ENCODE results near the gene IFITM5.
A peak's percentile ranks its signal among the peaks of the same experiment; 100 is the strongest.

IFITM5 gene

DNA sequence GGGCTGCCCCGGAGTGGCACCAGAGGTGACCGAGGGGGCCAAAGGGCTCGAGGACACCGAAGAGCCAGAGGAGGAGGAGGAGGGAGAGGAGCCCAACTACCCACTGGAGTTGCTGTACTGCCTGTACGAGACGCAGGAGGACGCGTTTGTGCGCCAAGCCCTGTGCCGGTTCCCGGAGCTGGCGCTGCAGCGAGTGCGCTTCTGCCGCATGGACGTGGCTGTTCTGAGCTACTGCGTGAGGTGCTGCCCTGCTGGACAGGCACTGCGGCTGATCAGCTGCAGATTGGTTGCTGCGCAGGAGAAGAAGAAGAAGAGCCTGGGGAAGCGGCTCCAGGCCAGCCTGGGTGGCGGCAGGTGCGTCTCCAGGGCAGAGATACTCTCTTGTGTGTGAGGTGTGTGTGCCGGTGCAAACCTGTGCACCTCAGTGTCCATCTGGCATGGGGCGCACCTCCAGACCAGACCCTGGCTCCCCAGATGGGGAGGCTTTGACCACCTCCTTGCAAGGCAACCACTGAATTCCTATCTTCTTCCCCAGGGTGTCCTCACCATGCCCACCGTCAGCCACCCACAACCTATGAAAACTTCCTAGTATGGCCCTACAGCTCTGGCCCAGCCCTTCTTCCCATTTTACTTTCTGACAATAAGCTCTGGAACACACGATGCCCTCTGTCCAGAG lies 17.7 kb downstream of the IFITM5 start:
- H3K4me3 ChIP-seq (replicated peaks in 1 of 2; ENCODE audit: low read depth in 2 of 2, low read length in 2 of 2) = no peak overlapping the region
- TF ChIP-seq, protein P1, sequence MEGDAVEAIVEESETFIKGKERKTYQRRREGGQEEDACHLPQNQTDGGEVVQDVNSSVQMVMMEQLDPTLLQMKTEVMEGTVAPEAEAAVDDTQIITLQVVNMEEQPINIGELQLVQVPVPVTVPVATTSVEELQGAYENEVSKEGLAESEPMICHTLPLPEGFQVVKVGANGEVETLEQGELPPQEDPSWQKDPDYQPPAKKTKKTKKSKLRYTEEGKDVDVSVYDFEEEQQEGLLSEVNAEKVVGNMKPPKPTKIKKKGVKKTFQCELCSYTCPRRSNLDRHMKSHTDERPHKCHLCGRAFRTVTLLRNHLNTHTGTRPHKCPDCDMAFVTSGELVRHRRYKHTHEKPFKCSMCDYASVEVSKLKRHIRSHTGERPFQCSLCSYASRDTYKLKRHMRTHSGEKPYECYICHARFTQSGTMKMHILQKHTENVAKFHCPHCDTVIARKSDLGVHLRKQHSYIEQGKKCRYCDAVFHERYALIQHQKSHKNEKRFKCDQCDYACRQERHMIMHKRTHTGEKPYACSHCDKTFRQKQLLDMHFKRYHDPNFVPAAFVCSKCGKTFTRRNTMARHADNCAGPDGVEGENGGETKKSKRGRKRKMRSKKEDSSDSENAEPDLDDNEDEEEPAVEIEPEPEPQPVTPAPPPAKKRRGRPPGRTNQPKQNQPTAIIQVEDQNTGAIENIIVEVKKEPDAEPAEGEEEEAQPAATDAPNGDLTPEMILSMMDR (IDR thresholded peaks at IDR 0.05; ENCODE audit: low read depth, low read length) = no peak
- no peak for DNase-seq (ENCODE audit: low read depth in 2 of 2)

DNA sequence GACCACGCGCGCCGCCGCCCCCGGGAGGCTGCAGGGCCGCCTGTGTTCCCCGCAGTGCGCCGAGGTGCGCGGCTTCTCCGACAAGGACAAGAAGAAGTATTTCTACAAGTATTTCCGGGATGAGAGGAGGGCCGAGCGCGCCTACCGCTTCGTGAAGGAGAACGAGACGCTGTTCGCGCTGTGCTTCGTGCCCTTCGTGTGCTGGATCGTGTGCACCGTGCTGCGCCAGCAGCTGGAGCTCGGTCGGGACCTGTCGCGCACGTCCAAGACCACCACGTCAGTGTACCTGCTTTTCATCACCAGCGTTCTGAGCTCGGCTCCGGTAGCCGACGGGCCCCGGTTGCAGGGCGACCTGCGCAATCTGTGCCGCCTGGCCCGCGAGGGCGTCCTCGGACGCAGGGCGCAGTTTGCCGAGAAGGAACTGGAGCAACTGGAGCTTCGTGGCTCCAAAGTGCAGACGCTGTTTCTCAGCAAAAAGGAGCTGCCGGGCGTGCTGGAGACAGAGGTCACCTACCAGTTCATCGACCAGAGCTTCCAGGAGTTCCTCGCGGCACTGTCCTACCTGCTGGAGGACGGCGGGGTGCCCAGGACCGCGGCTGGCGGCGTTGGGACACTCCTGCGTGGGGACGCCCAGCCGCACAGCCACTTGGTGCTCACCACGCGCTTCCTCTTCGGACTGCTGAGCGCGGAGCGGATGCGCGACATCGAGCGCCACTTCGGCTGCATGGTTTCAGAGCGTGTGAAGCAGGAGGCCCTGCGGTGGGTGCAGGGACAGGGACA lies 18.4 kb downstream of the IFITM5 start:
- TF ChIP-seq, protein P1 (IDR thresholded peaks at IDR 0.05; ENCODE audit: low read depth, low read length) = no peak
- DNase-seq (ENCODE audit: low read depth in 2 of 2) = no peak
- H3K4me3 ChIP-seq (replicated peaks in 1 of 2; ENCODE audit: low read depth in 2 of 2, low read length in 2 of 2) = no peak overlapping the region

GRCh38 chr11:279966-280705 lies 19.2 kb downstream of the IFITM5 start:
- DNase-seq (ENCODE audit: low read depth in 2 of 2) = peak; percentile 40 to 42
- no peak overlapping the region for H3K4me3 ChIP-seq (replicated peaks in 1 of 2; ENCODE audit: low read depth in 2 of 2, low read length in 2 of 2)
- TF ChIP-seq, protein P1 (IDR thresholded peaks at IDR 0.05; ENCODE audit: low read depth, low read length) = no peak

DNA sequence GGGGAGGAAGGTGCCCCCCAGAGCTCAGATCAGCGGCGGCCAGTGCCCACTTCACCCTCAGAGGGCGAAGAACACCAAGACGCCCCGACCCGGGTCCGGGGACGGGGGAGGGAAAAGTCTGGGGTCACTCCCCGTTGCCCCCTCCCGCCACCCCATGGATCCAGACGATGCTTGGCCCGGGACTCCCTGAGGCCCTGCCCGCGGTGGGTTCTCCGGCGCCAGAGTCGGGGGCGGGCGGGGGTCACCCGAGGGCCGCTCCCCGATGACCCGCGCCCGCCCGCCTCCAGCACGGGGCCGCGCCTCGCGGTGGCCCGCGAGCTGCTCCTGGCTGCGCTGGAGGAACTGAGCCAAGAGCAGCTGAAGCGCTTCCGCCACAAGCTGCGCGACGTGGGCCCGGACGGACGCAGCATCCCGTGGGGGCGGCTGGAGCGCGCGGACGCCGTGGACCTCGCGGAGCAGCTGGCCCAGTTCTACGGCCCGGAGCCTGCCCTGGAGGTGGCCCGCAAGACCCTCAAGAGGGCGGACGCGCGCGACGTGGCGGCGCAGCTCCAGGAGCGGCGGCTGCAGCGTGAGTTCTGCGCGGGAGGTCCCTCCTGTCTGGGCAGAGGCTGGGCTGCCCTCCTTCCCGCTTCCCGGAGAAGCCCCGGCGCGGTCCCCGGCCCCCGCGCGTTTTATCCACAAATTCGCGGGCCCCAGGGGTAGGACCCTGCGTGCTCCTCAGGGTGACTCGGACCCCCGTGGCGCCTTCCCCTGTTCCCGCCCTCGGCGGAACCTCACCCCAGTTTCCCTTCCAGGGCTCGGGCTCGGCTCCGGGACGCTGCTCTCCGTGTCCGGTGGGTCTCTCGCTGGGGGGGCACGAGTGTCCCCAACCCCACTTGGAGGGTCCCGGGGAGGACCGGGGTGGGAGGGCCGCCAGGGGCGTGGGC lies 20.0 kb downstream of the IFITM5 start:
- TF ChIP-seq, protein P1 (IDR thresholded peaks at IDR 0.05; ENCODE audit: low read depth, low read length) = no peak
- no peak for DNase-seq (ENCODE audit: low read depth in 2 of 2)
- no peak overlapping the region for H3K4me3 ChIP-seq (replicated peaks in 1 of 2; ENCODE audit: low read depth in 2 of 2, low read length in 2 of 2)

DNA sequence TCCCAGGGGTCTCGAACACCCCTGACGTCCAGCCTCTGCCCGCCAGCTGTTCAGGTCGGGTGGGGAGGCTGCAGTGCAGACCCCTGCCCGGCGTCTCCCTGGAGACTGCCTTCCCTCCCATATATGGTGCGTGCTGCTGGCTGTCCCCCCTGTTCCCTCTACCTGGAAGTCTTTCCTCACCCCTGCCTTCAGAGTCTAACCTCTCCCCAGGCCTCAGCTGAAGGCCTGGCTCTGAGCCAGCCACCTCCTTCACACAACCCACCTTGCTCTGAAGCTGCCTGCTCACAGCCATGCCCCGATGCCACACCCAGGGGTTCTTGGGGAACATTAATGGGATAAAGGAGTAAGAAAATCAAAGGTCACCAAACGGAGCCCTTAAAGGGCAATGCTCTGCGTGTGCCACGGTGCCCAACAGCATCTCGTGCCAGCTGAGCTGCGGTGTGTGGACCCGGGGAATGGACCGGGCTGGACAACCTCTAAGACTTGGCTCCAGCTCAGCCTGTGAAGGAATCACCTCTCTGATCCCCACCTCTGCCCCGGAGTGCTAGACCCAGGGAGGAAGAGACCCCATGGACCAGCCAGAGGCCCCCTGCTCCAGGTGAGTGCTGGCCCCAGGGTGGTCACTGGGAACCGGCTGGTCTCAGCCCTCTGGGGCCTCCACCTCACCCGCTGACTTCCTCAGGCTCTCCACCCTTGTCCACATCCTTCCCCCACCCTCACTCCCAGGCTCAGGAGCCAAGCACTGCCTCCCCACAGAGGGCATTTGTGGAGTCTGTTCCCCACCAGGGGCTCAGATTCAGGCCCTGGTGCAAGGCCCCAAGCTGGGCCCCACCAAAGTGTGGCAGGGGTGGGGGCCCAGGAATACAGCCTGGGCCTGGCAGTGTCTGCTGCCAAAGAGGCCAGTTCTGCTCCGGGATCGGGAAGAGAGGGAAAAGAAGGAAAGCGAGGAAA lies 21.1 kb downstream of the IFITM5 start, which contains the start of gene NLRP6:
Gene NLRP6 (plus strand): TSS at position 407 of the 951 bp plus-strand sequence. CDS start 163 bp downstream, at position 570.
- H3K4me3 ChIP-seq (replicated peaks in 1 of 2; ENCODE audit: low read depth in 2 of 2, low read length in 2 of 2) = no peak within 1 kb of the TSS
- TF ChIP-seq, protein P1 (IDR thresholded peaks at IDR 0.05; ENCODE audit: low read depth, low read length) = no peak
- DNase-seq (ENCODE audit: low read depth in 2 of 2) = no peak

Data from cardiac fibroblast (primary cell).